K562 (cell line): Measurements from ENCODE around the gene MAGI2. TPM values are rescaled to one million over a fixed set of nuclear protein-coding genes. Genes with fewer than 3 reads are reported as not detected.

Experiments used
- ATAC-seq: fragments of 200-7000 bp; cut with Tn5 transposase; 3 replicates; pipeline ENCODE4 v1.9.1; 2020; ENCODE audit warnings: moderate library complexity
- BruUV-seq: library from RNA; stranded (reverse); fragments of 400-500 nt; replicated peaks from 2 replicates; lab custom pipeline; 2021; lab: Mats Ljungman, UMichigan
- CTCF ChIA-PET: fragments of 300-600 bp; formaldehyde crosslinking; extraction: SDS; loops from one replicate; lab custom pipeline; 2021; ENCODE audit warnings: low intra/inter-chr PET ratio; lab: Yijun Ruan, JAX
- POLR2A ChIA-PET: fragments of 300-600, 350-650 bp; sonication (Branson Sonifier 250); formaldehyde crosslinking; extraction: SDS; loops from one replicate; lab custom pipeline; 2021; ENCODE audit warnings: antibody characterized with exemption, inconsistent platforms; lab: Yijun Ruan, JAX
- DNase-seq, 4 experiments: peaks; one replicate each; pipeline versions ENCODE4 v3.0.0 to v3.0.0-alpha.2; 2011 to 2018; ENCODE audit warnings: low spot score in 3 of 4, mixed read lengths in 3 of 4; ENCODE audit errors: extremely low read depth in 1 of 4
- FAIRE-seq: peaks from 2 replicates; lab custom pipeline; 2011; peaks lifted over from hg19 to GRCh38; lab: Jason Lieb, UNC
- H2AFZ ChIP-seq: 2 replicates; pipeline ENCODE4 v1.6.0; 2011; ENCODE audit warnings: low read depth, low read length, control low read depth, inconsistent platforms
- H3K27ac ChIP-seq: fragments of 200-600 bp; 3 replicates; pipeline ENCODE4 v1.8.0; 2011; ENCODE audit warnings: low read depth, mild to moderate bottlenecking, control low read depth, inconsistent platforms, low read length, moderate library complexity, mixed read lengths; ENCODE audit errors: extremely low read depth
- H3K27me3 ChIP-seq, 2 experiments: fragments of 300-600 bp in 1 of 2; 2 replicates in 1 of 2; 3 replicates in 1 of 2; pipeline versions ENCODE4 v1.6.0 to v1.8.0; 2011; ENCODE audit warnings: inconsistent platforms in 2 of 2, low read length in 2 of 2, mild to moderate bottlenecking in 1 of 2, mixed read lengths in 1 of 2, moderate library complexity in 1 of 2; ENCODE audit not compliant: control insufficient read depth in 2 of 2, insufficient read depth in 2 of 2
- H3K36me3 ChIP-seq: fragments of 300-600 bp; 3 replicates; pipeline ENCODE4 v1.8.0; 2011; ENCODE audit warnings: mild to moderate bottlenecking, low read length, inconsistent platforms; ENCODE audit not compliant: control insufficient read depth, insufficient read depth
- H3K4me1 ChIP-seq, 2 experiments: fragments of 200-600 bp in 1 of 2; replicated peaks in 1 of 2; 2 replicates in 1 of 2; 3 replicates in 1 of 2; pipeline versions ENCODE4 v1.5.1 to v1.8.0; 2011; ENCODE audit warnings: inconsistent platforms in 2 of 2, low read length in 2 of 2, mild to moderate bottlenecking in 1 of 2, mixed read lengths in 1 of 2, moderate library complexity in 1 of 2; ENCODE audit not compliant: control insufficient read depth in 2 of 2, insufficient read depth in 2 of 2
- H3K4me2 ChIP-seq: 2 replicates; pipeline ENCODE4 v1.6.1; 2011; ENCODE audit warnings: low read length, control low read depth, inconsistent platforms, mixed read lengths; ENCODE audit not compliant: insufficient read depth
- H3K4me3 ChIP-seq: fragments of 200-600 bp; sonication (generic), shearing (Covaris generic); 2 replicates; pipeline ENCODE4 v1.5.1; 2016; ENCODE audit warnings: control low read depth, inconsistent platforms
- H3K79me2 ChIP-seq: fragments of 200-600 bp; 3 replicates; pipeline ENCODE4 v1.8.0; 2011; ENCODE audit warnings: low read length, inconsistent platforms; ENCODE audit not compliant: control insufficient read depth, insufficient read depth
- H3K9ac ChIP-seq, 2 experiments: 2 replicates each; pipeline versions ENCODE4 v1.6.0 to v1.6.1; 2011; ENCODE audit warnings: low read depth in 2 of 2, low read length in 2 of 2, control low read depth in 1 of 2, inconsistent platforms in 1 of 2, mild to moderate bottlenecking in 1 of 2, mixed read lengths in 1 of 2; ENCODE audit not compliant: insufficient read depth in 1 of 2
- H3K9me1 ChIP-seq: one replicate; pipeline ENCODE4 v1.6.0; 2011; ENCODE audit warnings: inconsistent platforms, mild to moderate bottlenecking, low read length, moderate library complexity; ENCODE audit not compliant: control insufficient read depth, insufficient read depth
- H3K9me3 ChIP-seq: replicated peaks from 2 replicates; pipeline ENCODE4 v1.5.1; 2011; ENCODE audit warnings: low read depth, low read length, inconsistent platforms; ENCODE audit not compliant: control insufficient read depth, insufficient read depth
- H4K20me1 ChIP-seq: replicated peaks from 2 replicates; pipeline ENCODE4 v1.6.1; 2011; ENCODE audit warnings: low read length, inconsistent platforms, mixed read lengths; ENCODE audit not compliant: control insufficient read depth, insufficient read depth
- EGR1 ChIP-seq: fragments of 450-650 bp; conservative IDR thresholded peaks from 2 replicates; pipeline ENCODE4 v1.6.1; 2017; ENCODE audit warnings: mild to moderate bottlenecking
- HES1 ChIP-seq: fragments of 450-650 bp; IDR thresholded peaks from 2 replicates; pipeline ENCODE4 v1.6.1; 2016; ENCODE audit warnings: low read depth, mild to moderate bottlenecking, moderate library complexity
- HLTF ChIP-seq: fragments of 450-650 bp; IDR thresholded peaks from 2 replicates; pipeline ENCODE4 v1.6.1; 2016
- HOXB6 ChIP-seq: fragments of 250-450 bp; sonication (Bioruptor Pico); IDR thresholded peaks from 2 replicates; pipeline ENCODE4 v1.5.1; 2022; ENCODE audit warnings: mild to moderate bottlenecking, borderline replicate concordance
- MEF2D ChIP-seq: conservative IDR thresholded peaks from 2 replicates; pipeline ENCODE4 v1.6.1; 2016; ENCODE audit warnings: low read depth, missing genetic modification characterization, missing compliant biosample characterization
- MYBL2 ChIP-seq, 2 experiments: fragments of 450-650 bp in 1 of 2; sonication (generic) in 1 of 2; formaldehyde crosslinking in 1 of 2; IDR thresholded peaks; 2 replicates each; pipeline versions ENCODE4 v1.6.1 to v1.8.1; 2017 to 2022; ENCODE audit warnings: borderline replicate concordance in 1 of 2, inconsistent platforms in 1 of 2, low read depth in 1 of 2, mild to moderate bottlenecking in 1 of 2, missing genetic modification reagents in 1 of 2, moderate library complexity in 1 of 2
- NUFIP1 ChIP-seq: fragments of 450-650 bp; IDR thresholded peaks from 2 replicates; pipeline ENCODE4 v1.6.1; 2018; ENCODE audit not compliant: partially characterized antibody
- SNAPC5 ChIP-seq: fragments of 250-450 bp; sonication (Bioruptor Pico); IDR thresholded peaks from 2 replicates; pipeline ENCODE4 v1.8.0; 2021; ENCODE audit warnings: moderate library complexity, mild to moderate bottlenecking, inconsistent platforms
- SP2 ChIP-seq: IDR thresholded peaks from 2 replicates; pipeline ENCODE4 v1.6.1; 2011; ENCODE audit warnings: mild to moderate bottlenecking, low read depth, low read length, moderate library complexity; ENCODE audit not compliant: poor library complexity, severe bottlenecking; ENCODE audit errors: extremely low read depth
- TCF7L2 ChIP-seq: fragments of 150-350 bp; IDR thresholded peaks from 2 replicates; pipeline ENCODE4 v1.6.1; 2016; ENCODE audit warnings: low read depth, mild to moderate bottlenecking, low read length, moderate library complexity
- TOE1 ChIP-seq, 2 experiments: fragments of 450-650 bp in 1 of 2; sonication (generic) in 1 of 2; formaldehyde crosslinking in 1 of 2; IDR thresholded peaks; 2 replicates each; pipeline versions ENCODE4 v1.7.1 to v1.8.0; 2016 to 2022; ENCODE audit warnings: borderline replicate concordance in 2 of 2, mild to moderate bottlenecking in 2 of 2, antibody characterized with exemption in 1 of 2, inconsistent platforms in 1 of 2, low read depth in 1 of 2, missing genetic modification reagents in 1 of 2, moderate library complexity in 1 of 2
- ZKSCAN3 ChIP-seq: fragments of 250-450 bp; sonication (Bioruptor Pico); IDR thresholded peaks from 2 replicates; pipeline ENCODE4 v1.4.0; 2020
- ZNF263 ChIP-seq: sonication (generic); formaldehyde crosslinking; IDR thresholded peaks from 2 replicates; pipeline ENCODE4 v1.8.0; 2022; ENCODE audit warnings: mild to moderate bottlenecking, missing genetic modification reagents, borderline replicate concordance
- ZNF316 ChIP-seq: fragments of 450-650 bp; IDR thresholded peaks from 2 replicates; pipeline ENCODE4 v1.6.1; 2016
- WGBS: fragments of 100-300 bp; shearing (Covaris generic); methylation state at CpG from one replicate; pipeline ENCODE4 v1.1.6; 2016; ENCODE audit warnings: low coverage, mixed read lengths; ENCODE audit not compliant: insufficient coverage; ENCODE audit errors: missing lambda C conversion rate; 5-methylcytosine and 5-hydroxymethylcytosine counted together
- in situ Hi-C: fragments of 300-500 bp; cut with MboI; formaldehyde crosslinking; loops from 4 replicates; pipeline ENCODE4 v1.15.0; 2018; ENCODE audit warnings: inconsistent platforms, mixed read lengths
- intact Hi-C: fragments of 100-400 bp; cut with micrococcal nuclease; formaldehyde crosslinking; loops from 2 replicates; pipeline ENCODE4 v1.14.2; 2022
- polyA plus RNA-seq, 8 experiments: library from polyadenylated mRNA; depleted of rRNA in 4 of 8; stranded (reverse) in 5 of 8; unstranded in 3 of 8; fragments of >200 nt; fragmentation: Nextera tagmentation in 2 of 8; fragmentation: Illumina TruSeq in 1 of 8; extraction: Ambion mirVana in 2 of 8; extraction: Trizol in 1 of 8; gene quantifications; 2 replicates each; pipeline versions ENCODE4 v1.2.1 to v1.2.3, GENCODE V29; 2011 to 2014; ENCODE audit warnings: inconsistent platforms in 1 of 8, missing spikeins in 1 of 8
- total RNA-seq, 7 experiments: library from RNA; depleted of rRNA in 6 of 7; stranded (reverse); fragments of >200 nt in 6 of 7; fragmentation: Illumina TruSeq in 2 of 7; extraction: Trizol in 2 of 7; gene quantifications; 2 replicates each; pipeline versions ENCODE4 v1.2.1 to v1.2.3, GENCODE V29; 2011 to 2021; ENCODE audit warnings: low replicate concordance in 1 of 7

MAGI2 gene
- total and polyA plus RNA-seq, 9 of the 15 experiments (the other 6 are each of a cell fraction or from before 2014, with no cell fraction given) = 0.27 to 1.4 (median 0.70) TPM

GRCh38 chr7:77980087-77980713 lies 1473.3 kb downstream of the MAGI2 start:
- ChIA-PET POLR2A (no interaction called here), CTCF (no interaction called here)
- H4K20me1 ChIP-seq = no peaks in the 10 kb centered on the region
- H3K27me3 ChIP-seq = no peaks in the 10 kb centered on the region
- FAIRE-seq (no peak), DNase-seq (no peak), ATAC-seq (peak; percentile 27; the same call in 2 of the 3 replicates)
- H3K9ac ChIP-seq = no peak overlapping the region
- 29% methylated on average over 3 of the region's 3 CpGs for WGBS
- in situ Hi-C loops (no loop called here), intact Hi-C loops (no loop called here)
- H3K4me1 ChIP-seq = peaks cover 0 to 11% of the 10 kb centered on the region in 2 experiments; a peak in 3 of 5 replicates
- H3K9me1 ChIP-seq = no peaks in the 10 kb centered on the region
- TF ChIP-seq ZNF316 (no peak), MEF2D (tag) (0 out of 2 replicates have a peak, but pooled peaks have one; percentile 41)
- H3K9me3 ChIP-seq = 0 out of 2 replicates have a peak, but pooled peaks cover under 1% of the 10 kb centered on the region
- H2AFZ ChIP-seq = peak overlapping the region; percentile 50
- H3K27ac ChIP-seq = no peak overlapping the region
- no TSS peak for BruUV-seq
- no peaks in the 10 kb centered on the region for H3K36me3 ChIP-seq
- H3K4me2 ChIP-seq = no peak overlapping the region
- no peak overlapping the region for H3K4me3 ChIP-seq
- H3K79me2 ChIP-seq = no peaks in the 10 kb centered on the region

GRCh38 chr7:77979219-77979618 lies 1474.2 kb downstream of the MAGI2 start:
- Histone ChIP-seq H3K27me3 (no peaks in the 10 kb centered on the region), H4K20me1 (no peaks in the 10 kb centered on the region), H3K27ac (0 out of 3 replicates have a peak overlapping the region, but pooled peaks have one; percentile 21), H3K9ac (peak overlapping the region in 1 of 2 experiments; percentile 4; a peak in 1 of 4 replicates), H3K79me2 (no peaks in the 10 kb centered on the region), H3K9me3 (no peaks in the 10 kb centered on the region), H3K9me1 (no peaks in the 10 kb centered on the region), H3K4me1 (peaks cover 0 to 11% of the 10 kb centered on the region in 2 experiments; a peak in 3 of 5 replicates), H3K4me3 (no peak overlapping the region), H3K4me2 (peak overlapping the region; percentile 46), H2AFZ (peak overlapping the region; percentile 81), H3K36me3 (no peaks in the 10 kb centered on the region)
- DNase-seq (peak; percentile 32 to 48 (median 39)), FAIRE-seq (peak; percentile 37), ATAC-seq (peak; percentile 68)
- CTCF ChIA-PET = no interaction called here
- no TSS peak for BruUV-seq
- 20% methylated on average over 5 of the region's 5 CpGs for WGBS
- in situ Hi-C loops (no loop called here), intact Hi-C loops (no loop called here)
- POLR2A ChIA-PET = no interaction called here
- TF ChIP-seq TOE1 (IDR thresholded peaks at IDR 0.05; ENCODE audit: borderline replicate concordance) (no peak), TOE1 (CRISPR knock-in tag; IDR thresholded peaks at IDR 0.05; ENCODE audit: borderline replicate concordance, low read depth) (no peak), ZNF263 (CRISPR knock-in tag) (0 out of 2 replicates have a peak, but pooled peaks have one; percentile 37), HES1 (no peak), TCF7L2 (no peak), MYBL2 (IDR thresholded peaks at IDR 0.05; ENCODE audit: low read depth) (no peak), MYBL2 (CRISPR knock-in tag; IDR thresholded peaks at IDR 0.05; ENCODE audit: borderline replicate concordance) (no peak), EGR1 (0 out of 2 replicates have a peak, but pooled peaks have one; percentile 9), HOXB6 (CRISPR knock-in tag) (no peak), SP2 (no peak), HLTF (no peak), NUFIP1 (no peak), ZKSCAN3 (CRISPR knock-in tag) (no peak), SNAPC5 (CRISPR knock-in tag) (no peak)
